ENCODE data around the gene FGD6.

The FGD6 gene

GRCh38 chr12:95204141-95204866 is 13.0 kb downstream of the FGD6 start:
- peak; percentile 31 for DNase-seq

GRCh38 chr12:95203487-95204030 is 13.7 kb downstream of the FGD6 start:
- DNase-seq, result no peak

- no peak for DNase-seq
Observed at GRCh38 chr12:95202691-95203486, 14.4 kb downstream of the FGD6 start.

- DNase-seq, result peak; percentile 42
Observed at GRCh38 chr12:95201056-95201670, 16.1 kb downstream of the FGD6 start.

- DNase-seq, result peak; percentile 43
Observed at GRCh38 chr12:95200128-95200894, 17.0 kb downstream of the FGD6 start.

GRCh38 chr12:95198914-95199313 is 18.4 kb downstream of the FGD6 start:
- DNase-seq, result peak; percentile 28

GRCh38 chr12:95197636-95198035 is 19.6 kb downstream of the FGD6 start:
- DNase-seq, result peak; percentile 87

GRCh38 chr12:95196875-95197569 is 20.2 kb downstream of the FGD6 start:
- DNase-seq, result peak; percentile 10

- peak; percentile 86 for DNase-seq
Observed at GRCh38 chr12:95195122-95195521, 22.1 kb downstream of the FGD6 start.

- no peak for DNase-seq
Observed at GRCh38 chr12:95193139-95193538, 24.1 kb downstream of the FGD6 start.

- no peak for DNase-seq
Observed at GRCh38 chr12:95192271-95192670, 25.0 kb downstream of the FGD6 start.

- DNase-seq, result peak; percentile 76
Observed at GRCh38 chr12:95191060-95191696, 26.1 kb downstream of the FGD6 start.

GRCh38 chr12:95187865-95188415 is 29.3 kb downstream of the FGD6 start:
- DNase-seq, result no peak

GRCh38 chr12:95185854-95186253 is 31.4 kb downstream of the FGD6 start:
- no peak for DNase-seq

- DNase-seq, result no peak
Observed at GRCh38 chr12:95185072-95185471, 32.2 kb downstream of the FGD6 start.

GRCh38 chr12:95184121-95184520 is 33.1 kb downstream of the FGD6 start:
- no peak for DNase-seq

- no peak for DNase-seq
Observed at GRCh38 chr12:95182868-95183415, 34.3 kb downstream of the FGD6 start.

- peak; percentile 56 for DNase-seq
Observed at GRCh38 chr12:95181103-95181502, 36.2 kb downstream of the FGD6 start.

GRCh38 chr12:95179011-95179410 is 38.3 kb downstream of the FGD6 start:
- no peak for DNase-seq

GRCh38 chr12:95178136-95178535 is 39.1 kb downstream of the FGD6 start:
- no peak for DNase-seq

GRCh38 chr12:95177201-95177768 is 40.0 kb downstream of the FGD6 start:
- no peak for DNase-seq

All from NCI-H69 (cell line).